ENCODE measurements around the gene SLC35F1.

GRCh38 chr6:117919775-117920729 is 13.0 kb downstream of the SLC35F1 start:
- TF ChIP-seq FOXM1 (IDR thresholded peaks at IDR 0.05; ENCODE audit: borderline replicate concordance) (no peak), SP1 (IDR thresholded peaks at IDR 0.05) (no peak)
